ENCODE measurements around the gene ABCC1. TPM values are rescaled to one million over a fixed set of nuclear protein-coding genes. Genes with fewer than 3 reads are reported as not detected.

ABCC1 gene
- total RNA-seq, 6 experiments from 2014 or later, result 49.3 to 63.6 (median 57.1) TPM

- H3K4me1 Mint-ChIP-seq (ENCODE audit: low read depth), result no peaks in the 10 kb centered on the region
- no peak for DNase-seq
- H3K36me3 Mint-ChIP-seq (ENCODE audit: low read depth), result peaks cover 62% of the 10 kb centered on the region
- H3K27ac Mint-ChIP-seq, result no peak overlapping the region
- H3K27me3 Mint-ChIP-seq (ENCODE audit: insufficient read depth), result peaks cover 8% of the 10 kb centered on the region
- H3K4me3 Mint-ChIP-seq, result no peak overlapping the region
- TF ChIP-seq CTCF (IDR thresholded peaks at IDR 0.05), result no peak
- H3K9me3 Mint-ChIP-seq, result peaks cover 15% of the 10 kb centered on the region
Observed at GRCh38 chr16:16120044-16120381, 170.6 kb downstream of the ABCC1 start.

- no peak overlapping the region for H3K4me3 Mint-ChIP-seq
- H3K36me3 Mint-ChIP-seq (ENCODE audit: low read depth), result peaks cover 65% of the 10 kb centered on the region
- TF ChIP-seq CTCF (IDR thresholded peaks at IDR 0.05), result no peak
- peaks cover 8% of the 10 kb centered on the region for H3K27me3 Mint-ChIP-seq (ENCODE audit: insufficient read depth)
- no peaks in the 10 kb centered on the region for H3K4me1 Mint-ChIP-seq (ENCODE audit: low read depth)
- H3K9me3 Mint-ChIP-seq, result peaks cover 16% of the 10 kb centered on the region
- DNase-seq, result no peak
- no peak overlapping the region for H3K27ac Mint-ChIP-seq
Observed at GRCh38 chr16:16120382-16121184, 171.2 kb downstream of the ABCC1 start.

GRCh38 chr16:16121185-16121727 is 171.8 kb downstream of the ABCC1 start:
- H3K9me3 Mint-ChIP-seq, result peaks cover 16% of the 10 kb centered on the region

GRCh38 chr16:16122264-16122663 is 172.8 kb downstream of the ABCC1 start:
- Mint-ChIP-seq H3K9me3 (peaks cover 16% of the 10 kb centered on the region), H3K4me3 (no peak overlapping the region), H3K4me1 (ENCODE audit: low read depth) (no peaks in the 10 kb centered on the region), H3K36me3 (ENCODE audit: low read depth) (peaks cover 62% of the 10 kb centered on the region), H3K27me3 (ENCODE audit: insufficient read depth) (peaks cover 8% of the 10 kb centered on the region), H3K27ac (no peak overlapping the region)
- DNase-seq, result no peak
- no peak for TF ChIP-seq CTCF (IDR thresholded peaks at IDR 0.05)

More at GRCh38 chr16:16121185-16121727, 171.8 kb downstream of the ABCC1 start:
- Mint-ChIP-seq H3K27ac (no peak overlapping the region), H3K4me1 (ENCODE audit: low read depth) (no peaks in the 10 kb centered on the region), H3K36me3 (ENCODE audit: low read depth) (peaks cover 69% of the 10 kb centered on the region), H3K4me3 (no peak overlapping the region), H3K27me3 (ENCODE audit: insufficient read depth) (peaks cover 8% of the 10 kb centered on the region)
- TF ChIP-seq CTCF (IDR thresholded peaks at IDR 0.05), result no peak
- DNase-seq, result no peak

GRCh38 chr16:16124438-16124837 is 175.0 kb downstream of the ABCC1 start:
- H3K9me3 Mint-ChIP-seq, result peaks cover 16% of the 10 kb centered on the region
- H3K27ac Mint-ChIP-seq, result no peak overlapping the region
- no peaks in the 10 kb centered on the region for H3K4me1 Mint-ChIP-seq (ENCODE audit: low read depth)
- no peak for DNase-seq
- no peak for TF ChIP-seq CTCF (IDR thresholded peaks at IDR 0.05)
- H3K27me3 Mint-ChIP-seq (ENCODE audit: insufficient read depth), result peaks cover 7% of the 10 kb centered on the region
- peaks cover 47% of the 10 kb centered on the region for H3K36me3 Mint-ChIP-seq (ENCODE audit: low read depth)
- H3K4me3 Mint-ChIP-seq, result no peak overlapping the region
